GM03348 (cell line): Measurements from ENCODE around the gene SCRG1.
A peak's percentile ranks its signal among the peaks of the same experiment; 100 is the strongest.

Experiments
- DNase-seq: peaks from one replicate; pipeline ENCODE4 v3.0.0; 2012; ENCODE audit warnings: low spot score

The SCRG1 gene

GRCh38 chr4:173398779-173399415, at the start of gene SCRG1:
Gene SCRG1 (minus strand): TSS chr4:173399116. CDS start chr4:173391414, 7,702 bp downstream.
- DNase-seq = no peak

- DNase-seq = peak; percentile 50
Observed at GRCh38 chr4:173448103-173448502, 49.2 kb upstream of the SCRG1 start.

- no peak for DNase-seq
Observed at GRCh38 chr4:173446416-173446815, 47.5 kb upstream of the SCRG1 start.

- no peak for DNase-seq
Observed at GRCh38 chr4:173443121-173443520, 44.2 kb upstream of the SCRG1 start.

GRCh38 chr4:173442223-173442932, 43.5 kb upstream of the SCRG1 start:
- no peak for DNase-seq

GRCh38 chr4:173440888-173441287, 42.0 kb upstream of the SCRG1 start:
- DNase-seq = no peak

DNA sequence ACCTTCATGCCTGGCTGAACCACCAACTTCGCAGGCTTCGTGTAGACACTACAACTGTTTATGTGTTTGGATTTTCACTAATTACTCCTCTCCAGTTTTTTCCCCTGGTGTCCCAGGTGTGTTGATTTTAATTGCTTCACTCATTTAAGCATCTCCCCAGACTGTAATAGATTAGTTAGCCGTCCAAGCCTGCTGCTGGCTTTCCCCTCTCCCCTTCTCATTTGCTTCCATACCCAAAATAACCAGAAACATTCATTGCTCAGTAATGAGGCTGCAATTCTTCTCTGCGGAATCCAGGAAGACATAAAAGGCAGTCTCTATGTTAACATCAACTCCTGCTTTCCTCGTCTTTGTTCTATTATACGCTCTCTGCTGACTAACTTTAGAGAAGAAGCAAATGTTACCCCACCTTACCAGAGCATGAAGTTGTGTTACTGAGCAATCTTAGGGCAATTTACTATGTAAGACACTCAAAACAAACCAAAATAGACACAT, 37.9 kb upstream of the SCRG1 start:
- no peak for DNase-seq

DNA sequence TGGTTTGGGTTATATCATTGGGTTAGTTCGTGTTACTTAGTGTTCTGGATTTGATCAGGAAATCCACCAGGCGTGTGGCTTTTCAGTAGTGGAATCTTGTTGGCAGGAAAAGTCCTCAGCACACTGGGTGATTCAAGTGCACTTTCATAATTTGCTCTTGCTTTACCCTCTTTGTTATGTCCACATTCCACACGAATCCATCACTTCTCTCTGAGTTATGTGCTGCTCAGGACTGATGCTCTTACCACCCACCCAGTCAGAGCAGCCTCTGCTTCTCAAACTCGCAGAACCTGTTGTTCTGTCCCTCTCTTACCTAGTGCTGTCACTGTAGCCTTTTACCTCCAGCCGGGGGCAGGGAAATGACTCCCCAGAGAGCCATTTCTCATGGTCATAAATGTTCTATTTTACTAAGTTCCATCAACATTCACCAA, 37.2 kb upstream of the SCRG1 start:
- peak; percentile 75 for DNase-seq

- no peak for DNase-seq
Observed at GRCh38 chr4:173434231-173434630, 35.3 kb upstream of the SCRG1 start.

DNA sequence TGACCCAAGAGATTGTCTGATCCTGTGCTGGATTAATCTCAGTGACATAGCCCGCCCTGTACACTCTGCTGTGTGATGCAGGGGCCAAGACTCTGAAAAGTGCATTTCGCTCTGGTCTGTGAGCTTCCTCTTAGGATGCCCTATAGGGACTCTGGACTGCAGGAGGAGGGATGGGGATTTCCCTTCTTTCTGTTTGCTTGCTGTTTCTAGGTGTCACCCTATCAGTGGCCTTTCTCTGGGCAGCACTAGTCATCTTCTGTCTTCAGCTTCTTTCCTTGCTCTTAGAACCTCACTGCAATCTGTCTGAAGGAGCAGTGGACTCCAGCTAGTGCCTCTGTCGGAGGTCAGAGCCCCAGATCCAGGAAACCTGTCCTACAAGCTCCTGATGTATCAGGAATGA, 34.5 kb upstream of the SCRG1 start:
- DNase-seq = no peak

DNA sequence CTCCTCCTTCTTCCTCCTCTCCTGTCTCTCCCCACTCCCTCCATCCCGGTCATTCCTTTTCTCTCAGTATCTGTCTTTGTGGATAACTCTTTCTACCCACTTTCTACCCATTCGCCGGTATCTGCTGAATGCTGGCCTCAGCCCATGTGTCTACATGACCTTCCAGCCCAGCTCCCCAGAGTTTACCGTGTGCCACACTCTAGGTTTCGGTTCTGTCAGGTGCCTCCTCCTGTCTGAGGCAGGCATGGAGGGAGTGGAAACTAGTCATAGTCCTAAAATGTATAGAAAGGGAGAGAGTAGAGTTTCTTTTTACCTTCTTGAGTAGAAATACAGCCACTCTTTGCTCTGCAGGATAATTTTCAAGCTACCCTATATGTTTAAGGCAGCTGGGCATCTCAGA, 33.5 kb upstream of the SCRG1 start:
- DNase-seq = no peak

DNA sequence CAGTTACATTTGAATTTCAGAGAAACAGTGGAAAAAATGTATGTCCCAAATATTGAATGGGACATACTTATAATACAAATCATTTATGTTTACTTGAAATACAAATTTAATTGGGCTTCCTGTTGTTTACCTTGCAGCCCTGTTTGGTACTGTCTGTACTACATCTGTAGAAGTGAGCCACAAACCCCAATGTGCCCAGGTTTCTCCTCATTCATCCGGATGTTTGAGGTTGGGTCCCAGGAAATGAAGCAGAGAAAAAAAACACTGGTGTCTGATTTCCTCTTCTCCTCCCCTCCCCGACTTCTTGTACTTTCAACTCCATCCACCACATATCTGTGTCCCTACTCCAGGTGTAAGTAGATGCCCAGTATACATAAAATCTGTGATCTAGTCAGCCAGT, 27.1 kb upstream of the SCRG1 start:
- no peak for DNase-seq

GRCh38 chr4:173424899-173425805, 26.2 kb upstream of the SCRG1 start:
- DNase-seq = peak; percentile 67

- no peak for DNase-seq
Observed at GRCh38 chr4:173420801-173421200, 21.9 kb upstream of the SCRG1 start.

DNA sequence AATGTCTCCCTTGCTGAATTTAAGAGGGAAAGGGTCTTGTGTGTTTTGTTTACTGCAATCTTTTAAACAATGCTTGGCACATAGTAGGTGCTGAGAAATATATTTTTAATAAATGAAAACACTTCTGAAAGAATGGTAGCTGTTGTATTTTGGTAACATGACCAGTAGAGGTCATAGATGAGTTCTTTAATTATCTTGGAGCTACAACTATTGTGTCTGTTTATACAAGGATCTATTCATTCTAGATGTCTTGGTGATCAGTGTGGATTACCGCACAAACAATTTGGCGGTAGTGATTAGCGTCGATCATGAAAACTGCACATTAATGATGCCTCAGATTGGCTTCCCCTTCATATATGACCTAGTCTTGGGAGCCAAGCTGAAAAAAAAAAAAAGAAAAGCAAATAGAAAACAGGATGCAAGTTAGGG, 21.4 kb upstream of the SCRG1 start:
- peak; percentile 44 for DNase-seq

DNA sequence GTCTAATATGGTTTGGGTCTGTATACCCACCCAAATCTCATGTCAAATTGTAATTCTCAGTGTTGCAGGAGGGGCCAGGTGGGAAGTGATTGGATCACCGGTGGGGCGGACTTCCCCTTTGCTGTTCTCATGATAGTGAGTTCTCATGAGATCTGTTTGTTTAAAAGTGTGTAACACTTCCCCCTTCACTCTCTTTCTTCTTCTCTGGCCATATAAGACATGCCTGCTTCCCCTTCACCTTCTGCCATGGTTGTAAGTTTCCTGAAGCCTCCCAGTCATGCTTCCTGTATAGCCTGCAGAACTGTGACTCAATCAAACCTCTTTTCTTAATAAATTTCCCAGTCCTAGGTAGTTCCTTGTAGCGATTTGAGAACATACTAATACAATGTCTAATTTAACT, 19.7 kb upstream of the SCRG1 start:
- DNase-seq = no peak

DNA sequence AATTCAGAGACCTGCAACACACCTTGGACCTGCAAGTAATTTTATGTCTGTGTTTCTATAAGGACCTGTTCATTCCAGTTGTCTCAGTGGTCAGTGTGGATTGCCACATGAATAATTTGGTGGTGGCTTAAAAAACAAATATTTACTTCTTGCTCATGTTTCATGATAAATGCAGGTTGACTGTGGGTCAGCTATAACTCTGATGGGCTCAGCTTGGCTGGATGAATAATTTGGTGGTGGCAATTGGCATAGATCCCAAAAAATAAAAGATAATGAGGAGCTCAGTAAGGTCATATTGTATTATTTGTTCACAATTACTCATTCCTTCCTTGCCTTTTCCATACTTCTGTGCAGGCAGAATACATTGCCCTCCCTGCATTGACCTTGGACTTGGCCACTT, 18.9 kb upstream of the SCRG1 start:
- DNase-seq = no peak

GRCh38 chr4:173415885-173416653, 17.2 kb upstream of the SCRG1 start:
- no peak for DNase-seq

- DNase-seq = no peak
Observed at GRCh38 chr4:173415092-173415491, 16.2 kb upstream of the SCRG1 start.

GRCh38 chr4:173414456-173414855, 15.5 kb upstream of the SCRG1 start:
- no peak for DNase-seq

DNA sequence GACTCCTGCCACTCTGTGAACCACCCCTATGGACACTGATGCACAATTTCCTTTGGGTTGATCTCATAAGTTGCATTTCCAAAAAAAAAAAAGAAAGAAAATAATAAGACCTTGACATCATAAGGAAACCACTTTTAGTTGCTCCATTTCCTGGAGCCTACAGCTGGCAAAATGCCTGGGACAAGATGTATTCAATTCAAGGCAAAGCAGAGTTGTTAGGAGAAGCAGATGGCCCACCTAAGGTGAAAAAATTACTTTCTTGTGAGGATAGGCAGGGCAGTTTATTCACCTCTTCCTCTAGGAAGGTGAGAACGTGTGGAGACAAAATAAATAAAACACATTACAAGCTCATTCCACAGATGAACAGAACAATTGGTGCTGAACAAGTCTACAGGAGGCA, 14.1 kb upstream of the SCRG1 start:
- no peak for DNase-seq
